ENCODE measurements around the gene ECHDC3. TPM values are rescaled to one million over a fixed set of nuclear protein-coding genes. Genes with fewer than 3 reads are reported as not detected.

The ECHDC3 gene
- total and polyA plus RNA-seq, 12 donors = 3.8 to 115 (median 40.3) TPM

GRCh38 chr10:11796474-11796873, 54.3 kb downstream of the ECHDC3 start:
- Histone ChIP-seq H3K36me3 (replicated peaks in 1 of 2) (no peaks in the 10 kb centered on the region), H3K27ac (no peak overlapping the region), H3K4me3 (no peak overlapping the region), H3K27me3 (no peaks in the 10 kb centered on the region), H3K9me3 (replicated peaks in 1 of 3) (no peaks in the 10 kb centered on the region), H3K4me1 (replicated peaks in 1 of 2) (no peaks in the 10 kb centered on the region)
- intact Hi-C loops (cut with DNase I) = no loop called here
- no peak for DNase-seq
- TF ChIP-seq POLR2A (IDR thresholded peaks at IDR 0.05) (no peak), CTCF (IDR thresholded peaks at IDR 0.05) (no peak)
- 51 to 75% (median 65%) methylated on average over 2 of the region's 2 CpGs for WGBS, 4 donors

GRCh38 chr10:11797281-11797680, 55.1 kb downstream of the ECHDC3 start:
- intact Hi-C loops (cut with DNase I) = no loop called here
- no peak overlapping the region for H3K4me3 ChIP-seq
- H3K36me3 ChIP-seq (replicated peaks in 1 of 2) = no peaks in the 10 kb centered on the region
- H3K27me3 ChIP-seq = no peaks in the 10 kb centered on the region
- WGBS, 4 donors = 89 to 93% (median 92%) methylated on average over 10 of the region's 10 CpGs
- H3K9me3 ChIP-seq (replicated peaks in 1 of 3) = no peaks in the 10 kb centered on the region
- H3K4me1 ChIP-seq (replicated peaks in 1 of 2) = no peaks in the 10 kb centered on the region
- no peak for DNase-seq
- H3K27ac ChIP-seq = no peak overlapping the region
- TF ChIP-seq POLR2A (IDR thresholded peaks at IDR 0.05) (no peak), CTCF (IDR thresholded peaks at IDR 0.05) (no peak)

- H3K4me1 ChIP-seq (replicated peaks in 1 of 2) = no peaks in the 10 kb centered on the region
- no peaks in the 10 kb centered on the region for H3K36me3 ChIP-seq (replicated peaks in 1 of 2)
- WGBS, 4 donors = 82 to 92% (median 86%) methylated on average over 12 of the region's 12 CpGs
- TF ChIP-seq POLR2A (IDR thresholded peaks at IDR 0.05) (no peak), CTCF (IDR thresholded peaks at IDR 0.05) (no peak)
- intact Hi-C loops (cut with DNase I) = no loop called here
- no peak for DNase-seq
- H3K27me3 ChIP-seq = no peaks in the 10 kb centered on the region
- H3K9me3 ChIP-seq (replicated peaks in 1 of 3) = no peaks in the 10 kb centered on the region
- no peak overlapping the region for H3K4me3 ChIP-seq
- no peak overlapping the region for H3K27ac ChIP-seq
Measured at GRCh38 chr10:11797847-11798633, 55.9 kb downstream of the ECHDC3 start.

- DNase-seq = no peak
- no peaks in the 10 kb centered on the region for H3K9me3 ChIP-seq (replicated peaks in 1 of 3)
- H3K36me3 ChIP-seq (replicated peaks in 1 of 2) = no peaks in the 10 kb centered on the region
- no peaks in the 10 kb centered on the region for H3K27me3 ChIP-seq
- no peak for TF ChIP-seq CTCF (IDR thresholded peaks at IDR 0.05)
- no peak for TF ChIP-seq POLR2A (IDR thresholded peaks at IDR 0.05)
- 74 to 85% (median 80%) methylated on average over 13 to 18 of the region's 18 CpGs for WGBS, 4 donors
- no peaks in the 10 kb centered on the region for H3K4me1 ChIP-seq (replicated peaks in 1 of 2)
- intact Hi-C loops (cut with DNase I) = no loop called here
- H3K27ac ChIP-seq = no peak overlapping the region
- H3K4me3 ChIP-seq = no peak overlapping the region
Measured at GRCh38 chr10:11798845-11799735, 56.9 kb downstream of the ECHDC3 start.

Measured in adrenal gland (tissue), 12 donors.